SU-DHL-6 (cell line): ENCODE measurements around the gene MTCH1.

Experiments
- CTCF ChIP-seq: fragments of 200-600 bp; sonication (generic); IDR thresholded peaks from one replicate; pipeline ENCODE4 v1.5.1; 2017; ENCODE audit warnings: antibody characterized with exemption, mild to moderate bottlenecking, low read length, moderate library complexity; ENCODE audit not compliant: insufficient read depth, poor library complexity, severe bottlenecking
- EZH2phosphoT487 ChIP-seq: fragments of 200-600 bp; sonication (generic), shearing (Covaris generic); conservative IDR thresholded peaks from 2 replicates; pipeline ENCODE4 v1.6.1; 2018; ENCODE audit warnings: mild to moderate bottlenecking, antibody characterized with exemption, low read length, moderate library complexity, mixed read lengths

- no peak for TF ChIP-seq CTCF
- no peak for TF ChIP-seq EZH2phosphoT487
These were observed 5.9 kb downstream of the MTCH1 start for GRCh38 chr6:36980129-36980528.
